ENCODE data around the gene CFAP221. TPM values are rescaled to one million over a fixed set of nuclear protein-coding genes. Genes with fewer than 3 reads are reported as not detected.

CFAP221 gene
- total RNA-seq, 1 experiment from 2014 or later: not detected

GRCh38 chr2:119680457-119681202 lies 136.4 kb downstream of the CFAP221 start:
- peaks cover 15% of the 10 kb centered on the region; the same call in 1 of the 2 replicates for H3K4me1 ChIP-seq
- H3K27me3 ChIP-seq: no peaks in the 10 kb centered on the region
- no peak overlapping the region for H3K27ac ChIP-seq
- no peaks in the 10 kb centered on the region; the same call in 1 of the 2 replicates for H3K9me3 ChIP-seq (replicated peaks)
- no peak overlapping the region for H3K4me3 ChIP-seq
- H3K36me3 ChIP-seq: peaks cover 3% of the 10 kb centered on the region; the same call in 1 of the 2 replicates
- DNase-seq: no peak

- no peak overlapping the region for H3K27ac ChIP-seq
- no peak overlapping the region for H3K4me3 ChIP-seq
- H3K4me1 ChIP-seq: peaks cover 15% of the 10 kb centered on the region; the same call in 1 of the 2 replicates
- no peaks in the 10 kb centered on the region for H3K9me3 ChIP-seq (replicated peaks)
- H3K27me3 ChIP-seq: no peaks in the 10 kb centered on the region
- no peak for DNase-seq
- peaks cover 3% of the 10 kb centered on the region; the same call in 1 of the 2 replicates for H3K36me3 ChIP-seq
These were observed 137.1 kb downstream of the CFAP221 start for GRCh38 chr2:119681203-119681867.

GRCh38 chr2:119681868-119682220 lies 137.6 kb downstream of the CFAP221 start:
- Histone ChIP-seq H3K4me3 (no peak overlapping the region), H3K4me1 (peaks cover 15% of the 10 kb centered on the region; the same call in 1 of the 2 replicates), H3K27ac (no peak overlapping the region), H3K36me3 (peaks cover 3% of the 10 kb centered on the region; the same call in 1 of the 2 replicates), H3K27me3 (no peaks in the 10 kb centered on the region), H3K9me3 (replicated peaks) (no peaks in the 10 kb centered on the region)
- DNase-seq: no peak

- H3K27ac ChIP-seq: no peak overlapping the region
- no peak overlapping the region for H3K4me3 ChIP-seq
- no peaks in the 10 kb centered on the region for H3K27me3 ChIP-seq
- peaks cover 15% of the 10 kb centered on the region; the same call in 1 of the 2 replicates for H3K4me1 ChIP-seq
- H3K36me3 ChIP-seq: peaks cover 3% of the 10 kb centered on the region; the same call in 1 of the 2 replicates
- no peak for DNase-seq
- H3K9me3 ChIP-seq (replicated peaks): no peaks in the 10 kb centered on the region
These were observed 138.3 kb downstream of the CFAP221 start for GRCh38 chr2:119682578-119682977.

- peaks cover 7% of the 10 kb centered on the region; the same call in 1 of the 2 replicates for H3K36me3 ChIP-seq
- H3K4me1 ChIP-seq: peaks cover 15% of the 10 kb centered on the region; the same call in 1 of the 2 replicates
- no peaks in the 10 kb centered on the region for H3K9me3 ChIP-seq (replicated peaks)
- DNase-seq: no peak
- H3K27me3 ChIP-seq: no peaks in the 10 kb centered on the region
- peak overlapping the region; percentile 43 for H3K4me3 ChIP-seq
- no peak overlapping the region for H3K27ac ChIP-seq
These were observed 138.9 kb downstream of the CFAP221 start for GRCh38 chr2:119683074-119683712.

- no peaks in the 10 kb centered on the region for H3K27me3 ChIP-seq
- DNase-seq: peak; percentile 40 to 49
- no peaks in the 10 kb centered on the region for H3K9me3 ChIP-seq (replicated peaks)
- peaks cover 7% of the 10 kb centered on the region; the same call in 1 of the 2 replicates for H3K36me3 ChIP-seq
- peak overlapping the region; percentile 63; the same call in 1 of the 2 replicates for H3K27ac ChIP-seq
- H3K4me3 ChIP-seq: peak overlapping the region; percentile 43
- H3K4me1 ChIP-seq: peaks cover 15% of the 10 kb centered on the region; the same call in 1 of the 2 replicates
These were observed 139.6 kb downstream of the CFAP221 start for GRCh38 chr2:119683713-119684443.

GRCh38 chr2:119684518-119684917 lies 140.3 kb downstream of the CFAP221 start:
- peak overlapping the region; percentile 43 for H3K4me3 ChIP-seq
- no peak for DNase-seq
- peaks cover 14% of the 10 kb centered on the region; the same call in 1 of the 2 replicates for H3K4me1 ChIP-seq
- H3K36me3 ChIP-seq: peaks cover 7% of the 10 kb centered on the region; the same call in 1 of the 2 replicates
- H3K27me3 ChIP-seq: no peaks in the 10 kb centered on the region
- H3K27ac ChIP-seq: peak overlapping the region; percentile 63; the same call in 1 of the 2 replicates
- H3K9me3 ChIP-seq (replicated peaks): no peaks in the 10 kb centered on the region

GRCh38 chr2:119688616-119689015 lies 144.4 kb downstream of the CFAP221 start:
- H3K4me1 ChIP-seq: peaks cover 6% of the 10 kb centered on the region; the same call in 1 of the 2 replicates
- no peaks in the 10 kb centered on the region for H3K27me3 ChIP-seq
- peaks cover 4% of the 10 kb centered on the region; the same call in 1 of the 2 replicates for H3K36me3 ChIP-seq
- no peak overlapping the region for H3K4me3 ChIP-seq
- H3K9me3 ChIP-seq (replicated peaks): no peaks in the 10 kb centered on the region
- DNase-seq: no peak
- no peak overlapping the region for H3K27ac ChIP-seq

- no peak overlapping the region for H3K27ac ChIP-seq
- H3K4me1 ChIP-seq: peaks cover 6% of the 10 kb centered on the region
- no peak for DNase-seq
- H3K4me3 ChIP-seq: no peak overlapping the region
- H3K9me3 ChIP-seq (replicated peaks): no peaks in the 10 kb centered on the region
- H3K27me3 ChIP-seq: no peaks in the 10 kb centered on the region
- H3K36me3 ChIP-seq: peaks cover 4% of the 10 kb centered on the region; the same call in 1 of the 2 replicates
These were observed 145.0 kb downstream of the CFAP221 start for GRCh38 chr2:119689218-119689617.

- Histone ChIP-seq H3K36me3 (peaks cover 4% of the 10 kb centered on the region; the same call in 1 of the 2 replicates), H3K4me3 (no peak overlapping the region), H3K27me3 (no peaks in the 10 kb centered on the region), H3K27ac (no peak overlapping the region), H3K4me1 (peaks cover 17% of the 10 kb centered on the region), H3K9me3 (replicated peaks) (no peaks in the 10 kb centered on the region)
- DNase-seq: no peak
These were observed 146.9 kb downstream of the CFAP221 start for GRCh38 chr2:119691189-119691588.

- Histone ChIP-seq H3K9me3 (replicated peaks) (no peaks in the 10 kb centered on the region), H3K4me3 (no peak overlapping the region), H3K27ac (no peak overlapping the region), H3K36me3 (peaks cover 4% of the 10 kb centered on the region; the same call in 1 of the 2 replicates), H3K4me1 (peaks cover 23% of the 10 kb centered on the region), H3K27me3 (no peaks in the 10 kb centered on the region)
- no peak for DNase-seq
These were observed 147.5 kb downstream of the CFAP221 start for GRCh38 chr2:119691651-119692245.

- peaks cover 29% of the 10 kb centered on the region for H3K4me1 ChIP-seq
- no peak for DNase-seq
- H3K4me3 ChIP-seq: no peak overlapping the region
- H3K27me3 ChIP-seq: no peaks in the 10 kb centered on the region
- H3K27ac ChIP-seq: no peak overlapping the region
- no peaks in the 10 kb centered on the region for H3K9me3 ChIP-seq (replicated peaks)
- H3K36me3 ChIP-seq: 0 out of 2 replicates have a peak, but pooled peaks cover 4% of the 10 kb centered on the region
These were observed 148.1 kb downstream of the CFAP221 start for GRCh38 chr2:119692310-119692709.

GRCh38 chr2:119692954-119693353 lies 148.7 kb downstream of the CFAP221 start:
- Histone ChIP-seq H3K9me3 (replicated peaks) (no peaks in the 10 kb centered on the region), H3K27me3 (no peaks in the 10 kb centered on the region), H3K4me1 (peaks cover 34% of the 10 kb centered on the region), H3K36me3 (0 out of 2 replicates have a peak, but pooled peaks cover 1% of the 10 kb centered on the region), H3K4me3 (no peak overlapping the region), H3K27ac (no peak overlapping the region)
- no peak for DNase-seq

- Histone ChIP-seq H3K4me1 (peaks cover 34% of the 10 kb centered on the region), H3K9me3 (replicated peaks) (no peaks in the 10 kb centered on the region), H3K4me3 (no peak overlapping the region), H3K27me3 (no peaks in the 10 kb centered on the region), H3K27ac (no peak overlapping the region), H3K36me3 (no peaks in the 10 kb centered on the region)
- DNase-seq: no peak
These were observed 149.3 kb downstream of the CFAP221 start for GRCh38 chr2:119693567-119693966.
